Hepatic stellate cell (primary cell): ENCODE measurements around the gene MARK2.

Experiments used
- DNase-seq: peaks from one replicate; pipeline ENCODE4 v3.0.0; 2011; ENCODE audit warnings: low spot score

Gene MARK2

DNA sequence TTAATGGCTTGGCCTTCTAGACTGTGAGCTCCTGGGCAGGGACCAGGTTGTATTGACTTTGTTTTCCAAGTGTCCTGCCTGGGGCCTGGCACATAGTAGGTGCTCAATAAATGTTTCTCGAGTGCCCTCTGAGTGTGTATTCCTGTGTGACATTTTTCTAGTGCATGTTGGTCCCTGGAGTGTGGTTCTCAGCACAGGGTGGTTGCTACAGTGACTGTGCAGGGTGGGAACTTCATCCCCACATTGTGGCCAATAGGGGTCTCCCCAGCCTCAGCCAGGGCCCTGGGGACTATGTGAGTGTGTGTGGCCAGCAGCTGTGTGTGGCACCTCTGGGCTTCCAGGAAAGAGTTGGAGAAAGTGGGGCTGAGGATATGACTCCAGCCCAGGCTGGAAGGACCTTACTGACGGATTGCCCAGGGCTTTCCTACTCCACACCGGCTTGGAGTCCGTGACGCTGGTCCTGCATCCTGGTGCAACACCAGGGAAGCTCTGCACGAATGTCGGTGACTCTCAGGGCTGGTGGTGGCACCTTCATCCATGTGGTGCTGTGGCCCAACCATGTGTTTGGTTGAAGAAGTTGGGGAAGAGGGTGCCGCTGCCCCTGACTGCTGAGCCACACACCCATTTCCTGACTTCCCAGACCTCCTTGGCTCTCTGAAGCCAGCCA is 9.0 kb upstream of the MARK2 start:
- peak; percentile 58 for DNase-seq

DNA sequence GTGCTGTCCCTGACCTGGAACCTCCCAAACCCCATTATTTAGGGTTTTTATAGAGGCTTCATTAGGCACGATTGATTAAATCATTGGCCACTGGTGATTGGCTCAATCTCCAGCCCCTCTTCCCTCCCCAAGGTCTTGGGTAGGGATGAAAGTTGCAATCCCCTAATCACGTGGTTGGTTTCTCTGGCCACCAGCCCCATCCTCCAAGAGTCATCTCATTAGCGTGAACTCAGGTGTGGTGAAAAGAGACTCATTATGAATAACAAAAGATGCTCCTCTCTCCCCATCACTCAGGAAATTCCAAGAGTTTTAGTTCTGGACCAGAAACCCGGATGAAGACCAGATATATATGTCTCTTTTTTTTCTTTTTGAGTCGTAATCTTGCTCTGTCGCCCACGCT is 7.6 kb upstream of the MARK2 start:
- DNase-seq, result no peak

DNA sequence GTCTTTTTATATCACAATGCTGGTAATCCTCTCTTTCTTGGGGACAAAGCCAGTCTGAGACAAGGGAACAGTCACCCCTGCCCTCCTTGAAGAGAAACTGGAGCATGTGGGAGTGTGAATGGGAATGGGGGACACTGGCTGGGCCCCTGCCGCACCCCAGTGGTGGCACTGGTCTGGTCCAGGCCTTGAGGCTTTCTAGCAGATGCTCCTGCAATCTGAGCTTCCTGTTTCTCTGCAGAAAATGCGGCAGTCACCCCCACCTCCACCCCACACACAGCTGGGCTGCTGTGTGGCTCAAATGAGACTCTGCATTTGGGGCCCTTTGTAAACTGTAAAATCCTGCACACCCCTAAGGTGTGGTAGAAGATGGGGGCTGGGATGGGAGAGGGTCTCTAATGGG is 6.6 kb upstream of the MARK2 start:
- DNase-seq, result no peak

DNA sequence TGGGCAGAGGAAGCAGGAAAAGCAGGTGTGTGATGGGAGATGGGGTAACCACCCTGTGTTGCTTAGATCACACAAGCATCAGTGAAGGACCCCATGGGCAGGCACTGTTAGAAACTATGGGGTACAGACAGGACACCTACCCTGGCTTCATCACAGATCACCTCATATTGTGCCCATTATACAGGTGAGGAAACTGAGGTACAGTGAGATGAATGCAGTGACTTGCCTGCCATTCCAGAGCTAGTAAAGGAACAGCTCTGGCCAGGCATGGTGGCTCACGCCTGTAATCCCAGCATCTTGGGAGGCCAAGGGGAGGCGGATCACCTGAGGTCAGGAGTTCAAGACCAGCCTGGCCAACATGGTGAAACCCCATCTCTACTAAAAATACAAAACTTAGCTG is 5.9 kb upstream of the MARK2 start:
- no peak for DNase-seq

DNA sequence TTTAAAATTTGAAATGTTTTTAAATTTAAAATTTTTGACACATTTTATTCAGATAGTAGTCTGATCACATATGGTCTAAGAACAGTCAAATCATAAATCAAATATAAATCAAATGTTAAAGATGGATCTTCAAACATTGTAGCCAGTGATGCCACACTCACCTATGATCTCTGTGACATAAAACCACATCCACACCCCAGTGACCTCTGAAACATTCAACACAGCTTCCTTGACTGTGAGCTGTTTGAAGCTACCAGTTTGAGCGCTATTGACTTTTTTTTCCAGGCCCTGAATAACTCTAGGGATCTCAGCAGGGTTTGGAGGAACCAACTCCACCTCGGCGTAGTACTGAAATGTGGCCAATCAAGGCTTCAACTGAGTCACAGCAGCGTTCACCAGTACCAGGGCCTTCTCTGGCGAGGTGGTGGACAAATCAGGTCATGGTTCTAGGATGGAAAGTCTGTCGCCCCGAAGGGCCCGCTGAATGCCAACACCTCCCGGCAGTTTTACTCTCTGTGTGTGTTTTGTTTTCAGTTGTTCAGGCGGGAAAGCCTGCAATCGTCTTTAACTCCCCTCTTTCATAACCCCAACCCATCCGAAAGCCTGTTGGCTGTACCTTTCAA is 4.3 kb upstream of the MARK2 start:
- no peak for DNase-seq

DNA sequence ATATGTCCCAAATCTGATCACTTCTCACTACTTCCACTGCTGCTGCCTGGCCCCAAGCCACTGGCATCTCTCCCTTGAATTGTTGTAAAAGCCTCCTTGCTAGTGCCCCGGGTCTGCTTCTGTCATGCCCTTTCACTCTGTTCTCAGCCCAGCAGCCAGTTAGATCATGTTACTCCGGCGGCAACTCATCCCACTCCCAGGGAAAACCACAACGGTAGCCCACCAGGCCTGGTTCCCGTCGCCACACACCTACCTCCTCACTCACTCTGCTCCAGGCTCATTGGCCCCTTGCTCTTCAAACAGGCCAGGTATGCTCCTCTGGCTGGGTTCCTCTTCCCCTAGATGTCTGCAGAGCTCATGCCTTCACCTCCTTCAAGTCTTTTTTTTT is 3.8 kb upstream of the MARK2 start:
- DNase-seq, result no peak

DNA sequence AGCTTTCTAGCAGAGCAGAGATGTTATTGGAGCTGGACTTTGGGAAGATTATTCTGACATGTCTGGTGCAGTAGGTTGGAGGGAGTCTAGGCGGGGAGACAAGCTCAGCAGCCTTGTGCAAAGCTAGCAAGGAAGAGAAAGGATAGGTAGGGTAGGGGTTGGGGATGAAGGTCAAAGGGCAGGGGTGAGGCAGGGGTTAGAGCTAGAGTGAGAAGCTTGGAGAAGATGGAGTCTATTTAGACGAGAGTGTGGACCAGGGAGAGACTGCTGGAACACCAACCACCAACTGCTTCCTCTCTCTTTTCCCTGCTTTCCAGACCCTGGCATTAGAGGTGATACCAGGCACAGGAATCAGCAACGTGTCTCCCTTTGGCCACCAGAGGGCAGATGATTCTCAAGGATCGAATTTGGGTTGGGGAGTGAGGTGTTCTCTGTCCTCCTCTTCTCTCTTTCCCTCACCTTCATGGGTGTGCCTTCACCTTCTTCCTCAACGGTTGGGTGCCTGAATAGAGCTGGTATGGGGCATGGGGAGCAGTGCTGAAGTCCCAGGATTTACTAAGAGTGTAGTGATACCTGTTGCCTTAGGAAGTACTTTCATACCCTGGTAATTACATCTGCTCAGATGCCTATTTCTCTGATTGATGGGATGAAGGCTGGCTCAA is 1.8 kb upstream of the MARK2 start:
- DNase-seq, result peak; percentile 88

DNA sequence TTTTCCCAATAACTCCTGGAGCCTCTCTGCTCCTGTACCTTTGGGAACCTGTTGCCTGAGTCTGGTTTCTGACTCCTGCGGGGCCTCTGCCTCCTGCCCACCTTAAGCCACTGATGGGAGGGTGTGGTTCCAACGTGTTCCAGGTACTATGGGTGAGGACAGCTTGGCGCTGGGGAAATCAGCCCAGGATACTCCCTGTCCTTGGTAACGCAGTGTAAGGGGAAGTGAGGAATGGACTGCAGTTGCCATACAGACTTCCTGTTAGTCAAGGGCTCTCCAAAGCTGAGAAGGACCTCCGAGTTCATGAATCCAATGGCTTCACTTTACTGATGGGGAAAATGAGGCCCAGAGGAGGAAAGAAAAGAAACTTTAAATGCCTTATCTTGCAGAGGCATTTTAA is 1.2 kb upstream of the MARK2 start:
- no peak for DNase-seq

DNA sequence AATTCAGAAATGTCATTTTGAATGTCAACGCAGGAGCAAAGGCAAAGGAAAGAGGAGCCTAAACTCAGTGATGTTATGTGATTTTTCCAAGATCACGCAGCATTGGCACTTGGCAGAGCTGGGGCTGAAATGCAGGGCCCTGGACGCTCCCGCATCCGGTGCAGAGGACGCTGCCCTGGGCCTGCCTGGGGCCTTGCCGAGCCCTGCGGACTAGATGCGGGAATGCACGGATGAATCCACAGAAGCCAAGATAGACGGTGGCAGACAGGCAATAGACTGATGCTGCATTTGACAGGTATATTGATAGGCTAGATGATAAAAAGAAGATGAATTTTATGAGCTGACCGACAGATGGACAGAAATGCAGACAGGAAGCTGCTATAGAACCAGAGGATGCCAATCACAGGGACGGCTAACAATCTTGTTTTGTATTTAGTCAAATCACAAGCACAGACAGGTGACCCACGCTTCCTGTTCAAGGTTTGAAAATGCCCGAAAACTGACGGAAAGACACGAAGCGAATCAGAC is 696 bp upstream of the MARK2 start:
- no peak for DNase-seq

DNA sequence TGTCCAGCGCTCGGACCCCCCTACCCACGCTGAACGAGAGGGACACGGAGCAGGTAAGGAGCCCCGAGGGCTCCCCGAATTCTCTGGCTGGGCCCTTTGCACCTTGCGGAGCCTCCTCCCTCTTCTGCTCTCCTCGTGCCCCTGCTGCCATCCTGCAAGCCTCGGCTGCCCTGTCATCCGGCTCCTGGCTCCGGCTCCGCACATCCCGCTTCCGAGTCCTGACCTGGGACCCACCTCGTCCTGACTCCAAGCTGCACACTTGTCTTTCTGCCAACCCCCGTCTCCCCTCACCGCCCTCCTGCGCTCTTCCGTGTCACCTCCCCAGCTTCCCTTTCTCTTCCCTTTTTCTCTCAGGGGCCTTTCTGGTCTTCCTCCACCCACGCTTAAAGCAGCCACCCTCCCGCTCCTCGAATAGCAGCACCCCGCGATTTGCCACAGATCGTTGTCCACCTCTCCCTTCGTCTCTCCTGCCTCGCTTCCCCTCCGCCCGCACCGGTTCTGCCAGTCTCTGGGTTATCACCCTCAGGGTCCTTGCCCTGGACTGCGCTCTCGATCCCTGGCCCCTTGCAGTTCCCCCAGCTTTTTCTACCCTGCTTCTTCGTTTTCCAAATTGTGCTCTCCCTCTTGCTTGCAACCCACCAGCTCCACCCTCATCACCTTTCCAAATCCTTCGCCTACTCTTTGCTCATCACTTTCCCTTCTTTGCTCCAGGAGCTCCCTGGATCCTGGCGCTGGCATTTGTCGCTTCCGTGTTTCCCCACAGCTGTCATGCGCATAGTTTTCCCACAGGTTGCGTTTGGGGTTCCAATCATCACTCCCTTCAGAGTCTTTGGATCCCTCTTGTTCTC is 822 bp downstream of the MARK2 start:
- DNase-seq, result no peak

DNA sequence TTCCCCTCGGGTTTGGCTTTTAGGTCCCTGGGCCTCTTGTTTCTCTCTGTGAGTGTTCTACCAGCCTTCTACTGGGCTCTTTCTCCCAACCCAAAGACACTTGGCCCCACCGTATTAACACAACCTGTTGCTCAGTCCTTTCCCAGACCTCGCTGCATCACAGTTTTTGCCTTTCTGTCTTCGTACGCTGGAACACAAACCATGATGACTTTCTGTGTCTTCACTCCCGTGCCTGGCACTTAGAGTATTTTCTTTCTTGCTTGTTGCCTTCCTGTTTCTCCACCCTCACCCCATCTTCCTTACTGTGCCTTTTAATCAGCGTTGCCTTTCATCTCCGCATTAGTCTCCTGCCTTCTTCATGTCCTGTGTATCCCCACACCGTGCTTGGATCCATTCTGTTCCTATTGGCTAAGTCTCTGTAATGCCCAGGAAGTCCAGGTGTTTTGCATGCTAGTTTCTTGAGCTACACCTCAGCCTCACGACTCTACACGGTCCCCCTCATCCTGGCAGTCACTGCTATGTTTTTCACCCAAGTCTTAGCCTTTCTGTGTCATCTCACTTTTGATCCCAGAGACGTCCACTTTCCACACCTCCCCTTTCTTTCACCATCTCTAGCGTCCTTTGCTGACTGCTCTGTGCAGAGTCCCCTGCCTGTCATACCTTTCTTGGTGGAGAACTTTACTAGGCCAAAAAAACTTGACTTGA is 1.6 kb downstream of the MARK2 start:
- DNase-seq, result no peak

DNA sequence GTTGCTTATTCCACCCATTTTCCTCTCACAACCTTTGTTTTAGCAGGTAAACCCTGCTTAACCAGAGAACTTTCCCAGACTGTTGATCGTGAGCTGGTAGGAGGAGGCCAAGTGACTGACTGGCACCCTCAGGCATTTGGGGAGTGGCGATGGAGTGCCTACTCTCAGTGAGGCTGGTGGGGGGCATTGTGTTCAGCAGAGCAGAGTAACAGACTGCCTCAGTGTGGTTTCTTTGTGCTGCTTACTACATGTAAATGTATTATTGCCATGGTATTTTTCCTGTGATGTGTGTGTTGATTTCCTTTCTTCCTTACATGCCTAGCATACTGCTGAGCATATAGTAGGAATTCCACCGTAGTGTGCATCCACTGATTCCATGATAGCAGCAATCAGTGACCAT is 2.6 kb downstream of the MARK2 start:
- no peak for DNase-seq

DNA sequence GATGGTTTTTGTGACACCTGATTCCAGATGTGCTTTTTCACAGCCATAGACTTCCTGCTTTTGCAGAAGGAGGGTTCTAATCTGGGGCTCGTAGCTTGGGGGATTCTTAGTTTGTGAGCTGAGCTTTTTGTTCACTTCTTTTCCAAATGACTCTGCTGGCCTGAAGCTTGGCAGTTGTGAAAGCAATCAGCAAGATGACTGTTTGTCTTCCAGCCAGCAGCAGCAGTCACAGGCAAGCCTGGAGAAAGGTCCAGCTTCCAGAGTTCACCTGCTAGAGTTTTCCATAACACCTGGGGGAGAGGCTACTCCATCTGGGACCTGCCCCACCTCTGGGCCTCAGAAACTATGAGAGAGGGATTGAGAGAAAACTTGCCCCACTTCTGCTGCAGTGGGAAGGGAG is 4.1 kb downstream of the MARK2 start:
- DNase-seq, result no peak

DNA sequence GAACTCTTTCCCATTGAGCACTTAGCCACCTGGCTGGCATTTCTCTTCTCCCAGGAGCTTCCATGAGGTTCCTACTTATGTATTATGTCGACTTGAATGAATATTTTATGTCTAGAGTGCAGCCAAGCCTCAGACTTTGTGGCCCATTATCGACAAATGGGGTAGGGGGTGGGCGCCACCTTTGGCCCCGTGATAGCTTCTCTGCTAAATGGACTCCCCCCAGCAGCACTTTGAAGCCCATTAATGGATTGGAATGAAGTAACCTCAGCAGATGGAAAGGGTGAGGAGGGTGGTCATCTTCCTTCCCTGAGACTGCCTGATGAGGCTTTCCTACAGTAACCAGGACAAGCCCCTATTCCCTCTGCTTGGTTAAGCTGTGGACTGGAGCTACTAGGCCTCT is 5.9 kb downstream of the MARK2 start:
- no peak for DNase-seq

DNA sequence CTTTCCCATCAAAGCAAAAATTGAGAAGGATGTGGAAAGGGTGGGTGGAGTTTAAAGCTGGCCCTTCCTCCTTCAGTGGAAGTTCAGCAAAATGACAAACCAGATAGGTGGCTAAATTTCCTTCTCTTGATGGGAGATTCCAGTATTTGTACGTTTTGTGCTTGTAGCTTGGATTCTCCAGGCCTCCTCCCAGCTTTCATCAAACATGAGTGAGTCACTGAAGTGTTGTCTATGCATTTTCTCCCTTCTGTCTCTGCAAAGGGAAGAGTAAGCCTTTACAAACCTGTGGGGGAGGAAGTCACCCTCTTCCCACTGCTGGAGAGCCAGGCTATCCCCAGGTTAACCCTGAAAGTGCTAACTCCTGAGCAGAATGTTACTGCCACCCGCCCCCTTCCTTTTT is 6.4 kb downstream of the MARK2 start:
- DNase-seq, result no peak

DNA sequence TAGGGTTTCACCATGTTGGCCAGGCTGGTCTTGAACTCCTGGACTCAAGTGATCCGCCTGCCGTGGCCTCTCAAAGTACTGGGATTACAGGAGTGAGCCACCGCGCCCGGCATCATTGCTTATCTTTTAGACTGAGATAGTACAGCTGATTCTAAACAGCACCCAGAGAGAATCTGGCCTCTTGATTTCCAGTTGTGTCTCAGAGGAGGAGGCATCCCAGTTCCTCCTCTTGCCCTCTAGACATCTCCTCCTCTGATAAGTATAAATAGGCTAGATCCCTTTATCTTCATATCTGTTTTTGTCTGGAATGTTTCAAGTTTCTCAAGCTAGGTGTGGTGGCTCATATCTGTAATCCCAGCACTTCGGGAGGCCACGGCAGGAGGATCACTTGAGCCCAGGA is 7.0 kb downstream of the MARK2 start:
- DNase-seq, result no peak

DNA sequence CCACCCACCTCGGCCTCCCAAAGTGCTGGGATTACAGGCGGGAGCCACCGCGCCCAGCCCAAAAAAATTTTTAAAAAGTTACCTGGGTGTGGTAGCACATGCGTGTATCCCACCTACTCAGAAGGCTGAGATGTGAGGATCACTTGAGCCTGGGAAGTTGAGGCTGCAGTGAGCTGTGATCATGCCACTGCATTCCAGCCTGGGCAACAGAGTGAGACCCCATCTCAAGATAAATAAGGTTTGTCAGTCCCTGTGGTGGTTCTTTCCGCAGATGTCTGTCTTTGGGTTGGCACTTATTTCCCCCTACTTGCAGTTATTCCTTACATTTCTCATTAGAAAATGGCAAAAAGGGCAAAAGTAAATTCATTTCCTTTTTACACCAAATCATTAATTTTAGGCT is 8.0 kb downstream of the MARK2 start:
- no peak for DNase-seq

DNA sequence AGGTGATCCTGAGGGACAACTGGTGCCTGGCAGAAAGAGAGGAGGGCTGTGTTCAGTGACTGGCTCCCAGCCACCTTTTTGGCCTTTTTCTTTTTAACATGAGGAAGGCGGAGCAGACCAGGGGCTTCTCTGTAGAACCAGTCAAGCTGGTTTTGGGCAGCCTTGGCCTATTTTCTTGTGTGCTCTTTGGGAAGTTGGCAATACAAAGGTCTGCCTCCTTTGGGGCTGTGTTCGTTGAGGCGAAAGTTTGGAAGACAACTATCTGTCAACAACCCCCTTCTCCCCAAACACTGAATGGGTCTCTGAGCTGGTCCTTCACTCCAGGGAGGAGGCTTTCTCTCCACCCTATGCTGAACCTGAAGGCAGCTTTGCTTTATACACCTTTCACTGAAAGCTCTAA is 8.5 kb downstream of the MARK2 start:
- DNase-seq, result no peak

DNA sequence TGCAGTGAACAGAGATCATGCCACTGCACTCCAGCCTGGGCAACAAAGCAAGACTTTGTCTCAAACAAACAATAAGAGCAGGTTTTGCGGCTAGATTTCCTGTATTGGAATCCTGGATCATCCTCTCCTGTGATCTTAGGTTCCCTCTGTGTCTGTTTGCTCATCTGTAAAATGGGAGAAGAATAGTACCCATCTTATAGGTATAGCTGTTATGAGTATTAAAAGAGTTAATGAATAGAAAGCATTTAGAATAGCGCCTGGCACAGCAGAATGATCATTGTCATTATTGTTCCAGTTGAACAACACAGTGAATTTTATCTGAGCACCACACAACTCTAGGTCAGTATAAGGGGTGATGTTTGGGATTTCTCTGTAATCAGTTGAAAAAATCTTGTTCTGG is 10.8 kb downstream of the MARK2 start:
- no peak for DNase-seq

DNA sequence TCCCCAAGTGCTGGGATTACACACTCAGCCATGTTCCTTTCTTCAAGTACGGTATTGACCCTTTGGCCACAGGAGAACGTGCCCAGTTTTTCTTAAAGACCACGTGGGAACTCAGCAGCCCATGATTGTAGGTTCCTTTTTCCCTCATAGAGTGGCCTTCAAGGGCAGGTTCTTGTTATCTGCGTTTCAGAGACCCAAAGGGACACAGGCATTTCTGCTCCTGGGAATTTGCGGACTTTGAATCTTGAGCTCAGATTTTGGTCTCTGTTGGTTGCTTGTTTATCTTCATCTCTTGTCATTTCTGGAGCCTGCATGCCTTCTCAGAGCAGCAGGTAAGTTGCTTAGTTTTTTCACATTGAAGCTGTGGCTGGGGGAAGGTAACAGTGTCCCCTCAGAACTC is 12.0 kb downstream of the MARK2 start:
- no peak for DNase-seq

DNA sequence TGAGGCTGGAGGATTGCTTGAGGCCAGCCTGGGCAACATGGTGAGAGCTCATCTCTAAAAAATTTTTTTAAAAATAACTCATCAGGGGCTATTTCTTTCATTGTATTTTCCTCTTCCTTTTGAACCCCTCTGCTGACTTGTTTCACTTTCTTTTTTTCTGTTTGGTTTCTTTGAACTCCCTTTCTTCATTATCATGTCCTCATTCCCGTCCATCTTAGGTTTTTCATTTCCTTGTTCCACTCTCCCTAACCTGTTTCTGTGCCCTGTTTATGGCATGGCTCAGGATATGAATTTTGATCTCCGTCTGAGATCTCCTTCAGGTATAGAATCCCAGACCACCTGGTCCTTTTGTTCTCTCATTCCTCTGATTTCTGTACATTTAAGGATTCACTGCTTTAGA is 12.5 kb downstream of the MARK2 start:
- no peak for DNase-seq

DNA sequence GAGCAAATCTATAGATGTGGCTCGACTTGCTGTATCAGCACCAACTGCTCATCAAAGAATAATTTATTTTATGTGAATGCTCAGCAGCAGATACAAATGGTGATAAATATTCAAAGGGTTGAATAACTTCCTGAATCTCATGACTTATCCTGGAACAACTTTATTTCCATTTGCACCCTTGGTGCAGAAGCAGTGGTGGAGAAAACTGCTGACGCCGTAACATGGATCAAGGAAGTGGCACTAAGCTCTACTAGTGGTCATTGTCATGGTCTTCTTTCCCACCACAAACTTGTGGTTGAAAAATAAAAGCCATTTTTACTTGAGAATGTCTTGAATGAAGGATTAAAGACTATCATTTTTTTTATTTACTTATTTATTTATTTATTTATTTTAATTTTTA is 14.6 kb downstream of the MARK2 start:
- DNase-seq, result no peak
